Ishikawa (cell line): ENCODE measurements around the gene MUC5B.

ENCODE experiments used
- CEBPB ChIP-seq: IDR thresholded peaks from 2 replicates; pipeline ENCODE4 v1.6.1; 2012
- CREB1 ChIP-seq: IDR thresholded peaks from 2 replicates; pipeline ENCODE4 v1.6.1; 2012; ENCODE audit warnings: low read depth
- EGR1 ChIP-seq: IDR thresholded peaks from 2 replicates; pipeline ENCODE4 v1.6.1; 2012
- EP300 ChIP-seq: IDR thresholded peaks from 2 replicates; pipeline ENCODE4 v1.6.1; 2012; ENCODE audit warnings: borderline replicate concordance
- FOXM1 ChIP-seq: IDR thresholded peaks from 2 replicates; pipeline ENCODE4 v1.6.1; 2012; ENCODE audit warnings: low read depth, borderline replicate concordance
- NFIC ChIP-seq: IDR thresholded peaks from 2 replicates; pipeline ENCODE4 v1.6.1; 2012
- RAD21 ChIP-seq: IDR thresholded peaks from 2 replicates; pipeline ENCODE4 v1.6.1; 2012; ENCODE audit warnings: low read depth
- TAF1 ChIP-seq: IDR thresholded peaks from 2 replicates; pipeline ENCODE4 v1.6.1; 2012; ENCODE audit warnings: low read depth, mild to moderate bottlenecking
- TCF12 ChIP-seq: IDR thresholded peaks from 2 replicates; pipeline ENCODE4 v1.6.1; 2012; ENCODE audit warnings: low read depth
- TEAD4 ChIP-seq: IDR thresholded peaks from 2 replicates; pipeline ENCODE4 v1.6.1; 2012
- YY1 ChIP-seq: IDR thresholded peaks from 2 replicates; pipeline ENCODE4 v1.6.1; 2012; ENCODE audit warnings: low read depth
- ZBTB7A ChIP-seq: IDR thresholded peaks from 2 replicates; pipeline ENCODE4 v1.6.1; 2012; ENCODE audit warnings: low read depth
- TF ChIP-seq, protein P1 (sequence below): IDR thresholded peaks from 2 replicates; pipeline ENCODE4 v1.6.1; 2012
- TF ChIP-seq, protein P2 (sequence below): IDR thresholded peaks from 2 replicates; pipeline ENCODE4 v1.6.1; 2012; ENCODE audit warnings: low read depth, mild to moderate bottlenecking
- TF ChIP-seq, protein P3 (sequence below): IDR thresholded peaks from 2 replicates; pipeline ENCODE4 v1.6.1; 2012

The MUC5B gene

DNA sequence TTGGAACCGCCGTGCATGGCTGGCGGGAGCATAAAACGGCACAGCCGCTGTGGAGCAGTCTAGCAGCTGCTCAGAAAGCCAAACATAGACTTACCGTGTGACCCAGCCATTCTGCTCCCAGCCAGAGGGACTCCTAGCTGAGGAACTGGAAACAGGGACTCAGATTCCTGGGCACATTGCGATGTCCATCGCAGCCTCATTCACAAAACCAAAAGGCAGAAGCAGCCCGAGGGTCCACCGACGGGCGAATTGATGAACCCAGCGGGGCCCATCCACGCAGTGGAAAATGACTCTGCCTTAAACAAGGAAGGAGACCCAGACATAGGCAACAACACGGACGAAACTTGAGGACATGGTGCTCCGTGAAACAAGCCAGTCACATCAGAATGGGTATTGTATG is 5.7 kb upstream of the MUC5B start:
- TF ChIP-seq CEBPB (no peak), TAF1 (no peak), CREB1 (no peak), NFIC (no peak), EP300 (no peak), RAD21 (no peak), TEAD4 (no peak)
- TF ChIP-seq, protein P1, sequence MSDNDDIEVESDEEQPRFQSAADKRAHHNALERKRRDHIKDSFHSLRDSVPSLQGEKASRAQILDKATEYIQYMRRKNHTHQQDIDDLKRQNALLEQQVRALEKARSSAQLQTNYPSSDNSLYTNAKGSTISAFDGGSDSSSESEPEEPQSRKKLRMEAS, result no peak

DNA sequence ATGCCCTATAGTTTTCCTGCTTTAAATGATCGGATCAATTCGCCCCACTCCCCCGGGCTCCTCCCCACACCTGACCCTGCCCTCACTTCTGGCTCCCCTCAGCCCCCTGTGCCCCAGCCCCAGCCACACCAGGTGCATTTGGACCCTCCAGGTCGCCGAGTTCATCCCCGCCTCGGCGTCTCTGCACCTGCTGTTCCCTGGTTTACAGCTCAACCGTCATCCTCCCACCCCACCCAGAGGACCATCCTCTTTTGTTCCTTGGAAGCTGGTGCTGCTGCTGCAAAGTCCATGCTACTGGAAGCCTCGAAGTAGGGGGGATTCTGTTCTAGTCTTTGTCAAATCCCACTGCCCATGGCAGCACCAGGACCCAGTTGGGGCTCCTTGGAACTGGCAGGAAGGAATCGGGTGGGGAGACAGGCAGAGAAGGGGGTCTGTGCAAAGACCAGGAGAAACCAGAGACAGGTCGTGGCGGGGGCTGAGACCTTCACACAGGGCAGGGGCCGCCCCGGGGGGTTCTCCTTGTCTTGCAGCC is 4.5 kb upstream of the MUC5B start:
- TF ChIP-seq, protein P2, sequence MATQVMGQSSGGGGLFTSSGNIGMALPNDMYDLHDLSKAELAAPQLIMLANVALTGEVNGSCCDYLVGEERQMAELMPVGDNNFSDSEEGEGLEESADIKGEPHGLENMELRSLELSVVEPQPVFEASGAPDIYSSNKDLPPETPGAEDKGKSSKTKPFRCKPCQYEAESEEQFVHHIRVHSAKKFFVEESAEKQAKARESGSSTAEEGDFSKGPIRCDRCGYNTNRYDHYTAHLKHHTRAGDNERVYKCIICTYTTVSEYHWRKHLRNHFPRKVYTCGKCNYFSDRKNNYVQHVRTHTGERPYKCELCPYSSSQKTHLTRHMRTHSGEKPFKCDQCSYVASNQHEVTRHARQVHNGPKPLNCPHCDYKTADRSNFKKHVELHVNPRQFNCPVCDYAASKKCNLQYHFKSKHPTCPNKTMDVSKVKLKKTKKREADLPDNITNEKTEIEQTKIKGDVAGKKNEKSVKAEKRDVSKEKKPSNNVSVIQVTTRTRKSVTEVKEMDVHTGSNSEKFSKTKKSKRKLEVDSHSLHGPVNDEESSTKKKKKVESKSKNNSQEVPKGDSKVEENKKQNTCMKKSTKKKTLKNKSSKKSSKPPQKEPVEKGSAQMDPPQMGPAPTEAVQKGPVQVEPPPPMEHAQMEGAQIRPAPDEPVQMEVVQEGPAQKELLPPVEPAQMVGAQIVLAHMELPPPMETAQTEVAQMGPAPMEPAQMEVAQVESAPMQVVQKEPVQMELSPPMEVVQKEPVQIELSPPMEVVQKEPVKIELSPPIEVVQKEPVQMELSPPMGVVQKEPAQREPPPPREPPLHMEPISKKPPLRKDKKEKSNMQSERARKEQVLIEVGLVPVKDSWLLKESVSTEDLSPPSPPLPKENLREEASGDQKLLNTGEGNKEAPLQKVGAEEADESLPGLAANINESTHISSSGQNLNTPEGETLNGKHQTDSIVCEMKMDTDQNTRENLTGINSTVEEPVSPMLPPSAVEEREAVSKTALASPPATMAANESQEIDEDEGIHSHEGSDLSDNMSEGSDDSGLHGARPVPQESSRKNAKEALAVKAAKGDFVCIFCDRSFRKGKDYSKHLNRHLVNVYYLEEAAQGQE, result no peak
- TF ChIP-seq FOXM1 (no peak), ZBTB7A (no peak), EP300 (no peak), TCF12 (no peak), RAD21 (no peak), CEBPB (no peak), EGR1 (no peak), YY1 (no peak), TAF1 (no peak), NFIC (no peak), CREB1 (no peak)
- TF ChIP-seq, protein P3, sequence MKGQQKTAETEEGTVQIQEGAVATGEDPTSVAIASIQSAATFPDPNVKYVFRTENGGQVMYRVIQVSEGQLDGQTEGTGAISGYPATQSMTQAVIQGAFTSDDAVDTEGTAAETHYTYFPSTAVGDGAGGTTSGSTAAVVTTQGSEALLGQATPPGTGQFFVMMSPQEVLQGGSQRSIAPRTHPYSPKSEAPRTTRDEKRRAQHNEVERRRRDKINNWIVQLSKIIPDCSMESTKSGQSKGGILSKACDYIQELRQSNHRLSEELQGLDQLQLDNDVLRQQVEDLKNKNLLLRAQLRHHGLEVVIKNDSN, result no peak
- TF ChIP-seq, protein P1, result no peak

DNA sequence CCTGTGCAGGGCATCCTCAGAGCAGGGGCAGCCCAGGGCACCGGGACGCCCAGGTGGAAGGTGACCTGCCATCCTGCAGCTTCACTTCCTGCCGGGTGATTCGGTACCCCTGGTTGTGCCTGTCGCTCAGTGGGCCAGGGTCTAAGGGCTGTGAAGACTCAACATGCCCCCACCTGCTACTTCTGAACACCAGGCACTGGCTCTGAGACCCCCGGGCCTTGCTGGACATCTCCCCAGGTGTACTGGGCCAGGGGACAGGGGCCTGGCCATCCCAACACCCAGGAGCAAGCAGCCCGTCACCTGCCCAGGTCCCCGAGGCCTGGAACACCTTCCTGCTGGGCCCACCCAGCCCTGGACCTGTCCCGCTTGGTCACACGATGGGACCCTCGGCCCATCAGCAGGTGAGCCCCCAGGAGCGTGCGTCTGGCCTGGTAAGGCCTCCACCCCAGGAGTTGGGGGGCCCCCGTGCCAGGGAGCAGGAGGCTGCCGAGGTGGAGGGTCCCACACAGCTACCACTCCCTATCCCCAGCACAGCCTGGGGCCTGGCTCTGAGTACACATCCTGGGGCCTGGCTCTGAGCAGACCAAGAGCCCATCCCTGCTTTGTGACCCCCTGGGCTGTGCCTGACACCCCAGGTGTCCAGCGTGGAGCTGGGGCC is 3.9 kb upstream of the MUC5B start:
- TF ChIP-seq, protein P1, result no peak
- no peak for TF ChIP-seq CREB1
- no peak for TF ChIP-seq EGR1
- no peak for TF ChIP-seq TAF1
- no peak for TF ChIP-seq TEAD4
- TF ChIP-seq FOXM1, result no peak
- TF ChIP-seq CEBPB, result no peak
- no peak for TF ChIP-seq NFIC
- TF ChIP-seq, protein P3, result no peak
- no peak for TF ChIP-seq YY1
- TF ChIP-seq RAD21, result no peak
- TF ChIP-seq ZBTB7A, result no peak
- TF ChIP-seq, protein P2, result no peak
- no peak for TF ChIP-seq TCF12
- no peak for TF ChIP-seq EP300

DNA sequence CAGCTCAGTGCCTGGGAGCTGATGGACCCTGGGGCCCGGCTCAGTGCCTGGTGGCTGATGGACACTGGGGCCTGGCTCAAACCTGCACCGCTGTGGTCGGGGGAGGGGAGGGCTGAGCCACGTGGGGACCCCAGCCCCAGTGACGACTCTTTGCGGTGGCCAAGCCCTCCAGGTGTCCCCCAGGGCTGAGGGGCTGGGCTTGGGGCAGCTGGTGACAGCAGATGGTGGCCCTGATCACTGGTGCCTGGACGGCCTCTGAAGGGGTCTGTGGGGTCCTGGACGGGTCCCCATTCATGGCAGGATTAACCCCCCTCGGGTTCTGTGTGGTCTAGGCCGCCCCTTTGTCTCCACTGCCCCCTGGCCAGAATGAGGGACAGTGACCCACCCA is 3.4 kb upstream of the MUC5B start:
- no peak for TF ChIP-seq TEAD4
- TF ChIP-seq, protein P2, result no peak
- no peak for TF ChIP-seq EGR1
- no peak for TF ChIP-seq TAF1
- no peak for TF ChIP-seq EP300
- TF ChIP-seq CEBPB, result no peak
- TF ChIP-seq YY1, result no peak
- no peak for TF ChIP-seq TCF12
- no peak for TF ChIP-seq FOXM1
- TF ChIP-seq RAD21, result no peak
- TF ChIP-seq ZBTB7A, result no peak; the same call in 1 of the 2 replicates
- TF ChIP-seq, protein P1, result no peak
- no peak for TF ChIP-seq NFIC
